Tibial nerve (tissue), 4 donors: ENCODE data around the gene GOSR1.

Experiments
- CTCF ChIP-seq, 5 experiments: fragments of 200-600 bp in 3 of 5; fragments of 450-650 bp in 2 of 5; sonication (generic) in 3 of 5; IDR thresholded peaks; one replicate each; pipeline ENCODE4 v1.5.1; 2016 to 2019; ENCODE audit warnings: antibody characterized with exemption in 5 of 5, mild to moderate bottlenecking in 3 of 5, moderate library complexity in 2 of 5
- EP300 ChIP-seq, 2 donors: sonication (generic); formaldehyde crosslinking; IDR thresholded peaks; one replicate each; pipeline ENCODE4 v1.6.1; 2017; ENCODE audit warnings: antibody characterized with exemption in 2 of 2, mild to moderate bottlenecking in 1 of 2
- POLR2A ChIP-seq, 2 donors: fragments of 450-650 bp; IDR thresholded peaks; one replicate each; pipeline ENCODE4 v1.6.1; 2017; ENCODE audit warnings: antibody characterized with exemption in 2 of 2, mild to moderate bottlenecking in 2 of 2, moderate library complexity in 2 of 2

GRCh38 chr17:30477774-30478115, 537 bp downstream of the GOSR1 start:
- no peak for TF ChIP-seq CTCF (IDR thresholded peaks at IDR 0.05)
- no peak for TF ChIP-seq EP300 (IDR thresholded peaks at IDR 0.05)
- no peak for TF ChIP-seq POLR2A (IDR thresholded peaks at IDR 0.05)
